Fibroblast of lung (primary cell): ENCODE results near the gene BCL2. TPM values are rescaled to one million over a fixed set of nuclear protein-coding genes. Genes with fewer than 3 reads are reported as not detected.

Experiments used
- DNase-seq, 2 donors: peaks; one replicate each; pipeline versions ENCODE4 v3.0.0 to v3.0.0-alpha.2; 2010; ENCODE audit warnings: low read depth in 2 of 2
- H2AFZ ChIP-seq: 2 replicates; pipeline ENCODE4 v1.5.1; 2012; ENCODE audit warnings: low read length, control low read depth, inconsistent platforms
- H3K27ac ChIP-seq: 2 replicates; pipeline ENCODE4 v1.5.1; 2011; ENCODE audit warnings: low read length, control low read depth; ENCODE audit not compliant: insufficient read depth
- H3K27me3 ChIP-seq: 2 replicates; pipeline ENCODE4 v1.5.1; 2011; ENCODE audit warnings: mild to moderate bottlenecking, low read length; ENCODE audit not compliant: control insufficient read depth, insufficient read depth
- H3K36me3 ChIP-seq: 2 replicates; pipeline ENCODE4 v1.5.1; 2011; ENCODE audit warnings: low read length; ENCODE audit not compliant: control insufficient read depth, insufficient read depth
- H3K4me1 ChIP-seq: 2 replicates; pipeline ENCODE4 v1.5.1; 2011; ENCODE audit warnings: low read length; ENCODE audit not compliant: control insufficient read depth, insufficient read depth; ENCODE audit errors: extremely low read depth
- H3K4me2 ChIP-seq: 2 replicates; pipeline ENCODE4 v1.5.1; 2011; ENCODE audit warnings: low read length, control low read depth; ENCODE audit not compliant: insufficient read depth; ENCODE audit errors: extremely low read depth
- H3K4me3 ChIP-seq, 4 experiments: fragments of 200-600 bp in 1 of 4; sonication (generic) in 1 of 4; replicated peaks in 1 of 4; 2 replicates each; pipeline ENCODE4 v1.5.1; 2011 to 2016; ENCODE audit warnings: low read length in 4 of 4, low read depth in 3 of 4, mild to moderate bottlenecking in 3 of 4, control low read depth in 2 of 4, inconsistent platforms in 1 of 4, mixed read lengths in 1 of 4; ENCODE audit not compliant: insufficient read depth in 1 of 4; ENCODE audit errors: control extremely low read depth in 1 of 4
- H3K79me2 ChIP-seq: 2 replicates; pipeline ENCODE4 v1.5.1; 2012; ENCODE audit warnings: mild to moderate bottlenecking, low read length, inconsistent platforms; ENCODE audit not compliant: control insufficient read depth, insufficient read depth
- H3K9ac ChIP-seq: 2 replicates; pipeline ENCODE4 v1.5.1; 2011; ENCODE audit warnings: mild to moderate bottlenecking, low read length, control low read depth; ENCODE audit not compliant: insufficient read depth
- H3K9me3 ChIP-seq: 2 replicates; pipeline ENCODE4 v1.5.1; 2012; ENCODE audit warnings: low read depth, low read length; ENCODE audit not compliant: control insufficient read depth, insufficient read depth
- H4K20me1 ChIP-seq: 2 replicates; pipeline ENCODE4 v1.5.1; 2011; ENCODE audit warnings: low read length; ENCODE audit not compliant: control insufficient read depth, insufficient read depth; ENCODE audit errors: extremely low read depth
- CTCF ChIP-seq, 2 donors: IDR thresholded peaks in 1 of 2; conservative IDR thresholded peaks in 1 of 2; 1 replicate in 1 of 2; 2 replicates in 1 of 2; pipeline ENCODE4 v1.5.1; 2011 to 2012; ENCODE audit warnings: low read length in 2 of 2, control low read depth in 1 of 2, inconsistent platforms in 1 of 2, low read depth in 1 of 2, mild to moderate bottlenecking in 1 of 2
- EZH2 ChIP-seq: IDR thresholded peaks from 2 replicates; pipeline ENCODE4 v1.5.1; 2012; ENCODE audit warnings: low read length, control low read depth, mild to moderate bottlenecking; ENCODE audit errors: missing control alignments
- polyA plus RNA-seq, 2 donors: library from polyadenylated mRNA; depleted of rRNA in 1 of 2; stranded (reverse) in 1 of 2; unstranded in 1 of 2; fragments of >200 nt; gene quantifications; 2 replicates each; pipeline ENCODE4 v1.2.1, GENCODE V29; 2011 to 2012; ENCODE audit warnings: missing spikeins in 1 of 2
- total RNA-seq: library from RNA; depleted of rRNA; stranded (reverse); fragments of >200 nt; gene quantifications from 2 replicates; pipeline ENCODE4 v1.2.1, GENCODE V29; 2014

Gene BCL2
- total and polyA plus RNA-seq, 2 donors (not counting 1 experiment from before 2014, with no cell fraction given), result 1.5 to 3.6 TPM

- no peak for TF ChIP-seq CTCF (conservative IDR thresholded peaks at IDR 0.05 in 1 of 2, IDR thresholded peaks at IDR 0.05 in 1 of 2; ENCODE audit: low read depth in 1 of 2, low read length in 2 of 2)
- TF ChIP-seq EZH2, result no peak
- H3K9me3 ChIP-seq, result no peaks in the 10 kb centered on the region
Measured at GRCh38 chr18:63138436-63139340, 180.9 kb downstream of the BCL2 start.

GRCh38 chr18:63137999-63138435 is 181.6 kb downstream of the BCL2 start:
- Histone ChIP-seq H3K79me2 (no peaks in the 10 kb centered on the region), H2AFZ (no peak overlapping the region), H3K4me2 (no peak overlapping the region), H4K20me1 (no peaks in the 10 kb centered on the region), H3K9ac (no peak overlapping the region), H3K9me3 (no peaks in the 10 kb centered on the region), H3K4me3 (no peak overlapping the region), H3K27me3 (peaks cover 2% of the 10 kb centered on the region), H3K4me1 (no peaks in the 10 kb centered on the region), H3K27ac (no peak overlapping the region), H3K36me3 (no peaks in the 10 kb centered on the region)
- DNase-seq, result no peak
- TF ChIP-seq EZH2 (no peak), CTCF (conservative IDR thresholded peaks at IDR 0.05 in 1 of 2, IDR thresholded peaks at IDR 0.05 in 1 of 2; ENCODE audit: low read depth in 1 of 2, low read length in 2 of 2) (no peak)

More at GRCh38 chr18:63138436-63139340, 180.9 kb downstream of the BCL2 start:
- Histone ChIP-seq H3K4me1 (no peaks in the 10 kb centered on the region), H3K36me3 (no peaks in the 10 kb centered on the region), H3K79me2 (no peaks in the 10 kb centered on the region), H2AFZ (no peak overlapping the region), H3K4me2 (no peak overlapping the region), H3K9ac (no peak overlapping the region), H3K27me3 (peaks cover 2% of the 10 kb centered on the region), H4K20me1 (no peaks in the 10 kb centered on the region), H3K4me3 (no peak overlapping the region), H3K27ac (no peak overlapping the region)
- DNase-seq, result no peak

- Histone ChIP-seq H3K4me3 (no peak overlapping the region), H3K27me3 (peaks cover 6% of the 10 kb centered on the region), H3K9me3 (no peaks in the 10 kb centered on the region), H3K27ac (no peak overlapping the region), H4K20me1 (no peaks in the 10 kb centered on the region), H3K36me3 (no peaks in the 10 kb centered on the region), H3K9ac (no peak overlapping the region), H2AFZ (no peak overlapping the region), H3K4me1 (no peaks in the 10 kb centered on the region), H3K4me2 (no peak overlapping the region), H3K79me2 (no peaks in the 10 kb centered on the region)
- TF ChIP-seq CTCF (conservative IDR thresholded peaks at IDR 0.05 in 1 of 2, IDR thresholded peaks at IDR 0.05 in 1 of 2; ENCODE audit: low read depth in 1 of 2, low read length in 2 of 2), result no peak
- TF ChIP-seq EZH2, result no peak
- DNase-seq, result no peak
Measured at GRCh38 chr18:63135101-63135500, 184.5 kb downstream of the BCL2 start.
